Activated T-cell treated with anti-CD3 and anti-CD28 coated beads for 24 hours (primary cell): ENCODE measurements around the gene LMOD1.
"Not testable (repeated sequence)": the region's sequence is repeated elsewhere in the genome, so short reads cannot be mapped to it uniquely, and the experiment has no call there.

Source experiments
- DNase-seq: peaks from one replicate; pipeline ENCODE4 v3.0.0-alpha.2; 2020; ENCODE audit warnings: low read depth

LMOD1 gene

GRCh38 chr1:201946224-201946908 lies at the start of gene LMOD1:
Gene LMOD1 (minus strand): TSS chr1:201946548. CDS start chr1:201946340, 208 bp downstream.
- DNase-seq, result no peak

- DNase-seq, result no peak
These were observed 44.1 kb upstream of the LMOD1 start for GRCh38 chr1:201990427-201990826.

- no peak for DNase-seq
These were observed 43.2 kb upstream of the LMOD1 start for GRCh38 chr1:201989354-201990128.

- DNase-seq, result no peak
These were observed 42.3 kb upstream of the LMOD1 start for GRCh38 chr1:201988601-201989000.

- DNase-seq, result no peak
These were observed 39.0 kb upstream of the LMOD1 start for GRCh38 chr1:201985355-201985754.

- no peak for DNase-seq
These were observed 38.1 kb upstream of the LMOD1 start for GRCh38 chr1:201984446-201984845.

GRCh38 chr1:201983380-201983805 lies 37.0 kb upstream of the LMOD1 start:
- no peak for DNase-seq

- peak; percentile 20 for DNase-seq
These were observed 36.5 kb upstream of the LMOD1 start, which contains the start of gene RNPEP for GRCh38 chr1:201982623-201983379. Gene RNPEP (plus strand): TSS chr1:201982648. CDS start chr1:201982667, 19 bp downstream.

- DNase-seq, result peak; percentile 61
These were observed 35.8 kb upstream of the LMOD1 start for GRCh38 chr1:201982082-201982622.

- DNase-seq, result no peak
These were observed 24.2 kb upstream of the LMOD1 start for GRCh38 chr1:201970334-201971159.

GRCh38 chr1:201968202-201968925 lies 22.0 kb upstream of the LMOD1 start:
- no peak for DNase-seq

- DNase-seq, result no peak
These were observed 19.8 kb upstream of the LMOD1 start for GRCh38 chr1:201966171-201966570.

GRCh38 chr1:201964261-201964660 lies 17.9 kb upstream of the LMOD1 start:
- DNase-seq, result no peak

GRCh38 chr1:201962382-201962781 lies 16.0 kb upstream of the LMOD1 start:
- not testable (repeated sequence) for DNase-seq

- DNase-seq, result no peak
These were observed 12.0 kb upstream of the LMOD1 start for GRCh38 chr1:201958348-201958747.

- DNase-seq, result no peak
These were observed 9.4 kb upstream of the LMOD1 start for GRCh38 chr1:201955729-201956143.

GRCh38 chr1:201955009-201955728 lies 8.8 kb upstream of the LMOD1 start, which contains the start of gene TIMM17A:
Gene TIMM17A (plus strand): TSS chr1:201955503. CDS start chr1:201955527, 24 bp downstream.
- peak; percentile 93 for DNase-seq

- DNase-seq, result no peak
These were observed 8.1 kb upstream of the LMOD1 start for GRCh38 chr1:201954263-201955008.

GRCh38 chr1:201949491-201949890 lies 3.1 kb upstream of the LMOD1 start:
- no peak for DNase-seq
